DOHH2 (cell line): ENCODE results near the gene RUSF1.

Experiments
- H3F3A ChIP-seq: fragments of 200-600 bp; sonication (generic), shearing (Covaris generic); 2 replicates; pipeline ENCODE4 v1.6.0; 2016; ENCODE audit warnings: antibody characterized with exemption, mild to moderate bottlenecking; ENCODE audit not compliant: control insufficient read depth, insufficient read depth
- H3K27ac ChIP-seq: fragments of 200-600 bp; sonication (generic); 2 replicates; pipeline ENCODE4 v1.5.1; 2014; ENCODE audit warnings: low read depth, mild to moderate bottlenecking, low read length, moderate library complexity
- H3K27me3 ChIP-seq: fragments of 200-600 bp; sonication (generic); 2 replicates; pipeline ENCODE4 v1.6.1; 2014; ENCODE audit warnings: mild to moderate bottlenecking, low read length, mixed read lengths; ENCODE audit not compliant: control insufficient read depth
- H3K36me3 ChIP-seq: fragments of 200-600 bp; sonication (generic); 2 replicates; pipeline ENCODE4 v1.6.1; 2014; ENCODE audit warnings: mild to moderate bottlenecking, low read length, moderate library complexity, mixed read lengths; ENCODE audit not compliant: control insufficient read depth
- H3K4me1 ChIP-seq: fragments of 200-600 bp; sonication (generic); 2 replicates; pipeline ENCODE4 v1.6.1; 2014; ENCODE audit warnings: mild to moderate bottlenecking, low read length, mixed read lengths; ENCODE audit not compliant: control insufficient read depth
- H3K4me2 ChIP-seq: fragments of 200-600 bp; sonication (generic); 2 replicates; pipeline ENCODE4 v1.6.0; 2014; ENCODE audit warnings: mild to moderate bottlenecking, low read length, moderate library complexity
- H3K4me3 ChIP-seq: fragments of 200-600 bp; sonication (generic); 2 replicates; pipeline ENCODE4 v1.5.1; 2014; ENCODE audit warnings: mild to moderate bottlenecking, low read length, mixed read lengths
- H3K79me2 ChIP-seq: fragments of 200-600 bp; sonication (generic); 2 replicates; pipeline ENCODE4 v1.6.1; 2014; ENCODE audit warnings: mild to moderate bottlenecking, low read length, mixed read lengths; ENCODE audit not compliant: control insufficient read depth
- H3K9me2 ChIP-seq: fragments of 200-600 bp; sonication (generic); replicated peaks from 2 replicates; pipeline ENCODE4 v1.6.1; 2014; ENCODE audit warnings: mild to moderate bottlenecking, low read length, mixed read lengths; ENCODE audit not compliant: control insufficient read depth
- H3K9me3 ChIP-seq: fragments of 200-600 bp; sonication (generic); 2 replicates; pipeline ENCODE4 v1.6.1; 2014; ENCODE audit warnings: antibody characterized with exemption, low read length, mixed read lengths; ENCODE audit not compliant: control insufficient read depth, insufficient read depth
- H4K20me1 ChIP-seq: fragments of 200-600 bp; sonication (generic); 2 replicates; pipeline ENCODE4 v1.6.0; 2014; ENCODE audit warnings: low read depth, mild to moderate bottlenecking, antibody characterized with exemption, low read length, moderate library complexity; ENCODE audit not compliant: control insufficient read depth, insufficient read depth
- CTCF ChIP-seq: fragments of 200-600 bp; sonication (generic); IDR thresholded peaks from one replicate; pipeline ENCODE4 v1.5.1; 2014; ENCODE audit warnings: antibody characterized with exemption, mild to moderate bottlenecking, low read depth, low read length; ENCODE audit not compliant: poor library complexity, severe bottlenecking
- EZH2phosphoT487 ChIP-seq: fragments of 200-600 bp; sonication (generic); IDR thresholded peaks from 2 replicates; pipeline ENCODE4 v1.6.1; 2017; ENCODE audit warnings: borderline replicate concordance, mild to moderate bottlenecking, antibody characterized with exemption, low read length, moderate library complexity, mixed read lengths

The RUSF1 gene

GRCh38 chr16:31521368-31521767 is 13.2 kb upstream of the RUSF1 start:
- Histone ChIP-seq H3K27ac (no peak overlapping the region), H3K4me1 (no peaks in the 10 kb centered on the region), H3K79me2 (no peaks in the 10 kb centered on the region), H3K9me2 (no peaks in the 10 kb centered on the region), H3K36me3 (no peaks in the 10 kb centered on the region), H3K4me2 (no peak overlapping the region), H3K27me3 (no peaks in the 10 kb centered on the region), H3K9me3 (no peaks in the 10 kb centered on the region), H4K20me1 (no peaks in the 10 kb centered on the region), H3K4me3 (no peak overlapping the region), H3F3A (no peaks in the 10 kb centered on the region)
- TF ChIP-seq CTCF (no peak), EZH2phosphoT487 (no peak)

DNA sequence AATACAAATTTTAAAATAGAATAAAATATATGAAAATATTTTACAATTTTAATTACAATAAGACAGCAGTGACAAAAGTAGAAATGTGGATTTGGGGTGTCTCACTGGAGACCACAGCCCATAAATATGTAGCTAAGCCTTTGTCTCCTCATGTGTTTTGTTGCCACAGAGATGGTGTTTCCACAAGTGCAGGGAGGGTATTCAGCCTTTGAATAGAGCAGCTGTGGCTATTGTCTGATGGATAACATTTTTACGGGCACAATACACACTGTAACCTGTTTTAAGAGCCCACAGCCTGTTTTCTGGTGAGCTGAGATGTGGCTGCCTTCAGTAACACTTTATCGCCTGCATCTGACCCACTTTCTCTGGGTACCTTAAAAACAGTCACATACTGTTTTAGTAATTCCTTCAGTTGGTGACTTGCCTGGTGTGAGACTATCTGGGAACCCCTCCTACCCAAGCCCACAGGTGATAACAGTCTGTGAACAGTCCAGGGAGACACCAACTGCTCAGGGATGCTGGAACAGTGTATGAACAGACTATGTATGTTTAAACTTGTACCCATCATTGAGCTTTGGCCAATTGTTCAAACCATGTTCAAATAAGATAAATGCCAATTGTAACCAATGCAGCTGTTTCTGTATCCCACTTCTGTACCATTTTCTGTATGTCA is 11.7 kb upstream of the RUSF1 start:
- no peaks in the 10 kb centered on the region for H3K4me1 ChIP-seq
- no peak for TF ChIP-seq EZH2phosphoT487
- no peak for TF ChIP-seq CTCF
- no peaks in the 10 kb centered on the region for H3K36me3 ChIP-seq
- no peak overlapping the region for H3K4me3 ChIP-seq
- H4K20me1 ChIP-seq: no peaks in the 10 kb centered on the region
- H3K9me3 ChIP-seq: no peaks in the 10 kb centered on the region
- H3K27me3 ChIP-seq: no peaks in the 10 kb centered on the region
- no peak overlapping the region for H3K4me2 ChIP-seq
- H3F3A ChIP-seq: no peaks in the 10 kb centered on the region
- no peaks in the 10 kb centered on the region for H3K79me2 ChIP-seq
- H3K27ac ChIP-seq: no peak overlapping the region
- no peaks in the 10 kb centered on the region for H3K9me2 ChIP-seq

- Histone ChIP-seq H3K4me1 (no peaks in the 10 kb centered on the region), H3K9me3 (peaks cover under 1% of the 10 kb centered on the region; the same call in 1 of the 2 replicates), H3K27me3 (no peaks in the 10 kb centered on the region), H3K79me2 (no peaks in the 10 kb centered on the region), H3K27ac (no peak overlapping the region), H3K4me3 (no peak overlapping the region), H4K20me1 (no peaks in the 10 kb centered on the region), H3K9me2 (no peaks in the 10 kb centered on the region), H3K36me3 (no peaks in the 10 kb centered on the region), H3K4me2 (no peak overlapping the region), H3F3A (no peaks in the 10 kb centered on the region)
- TF ChIP-seq EZH2phosphoT487: no peak
These were observed 9.7 kb upstream of the RUSF1 start for GRCh38 chr16:31517800-31518402.

DNA sequence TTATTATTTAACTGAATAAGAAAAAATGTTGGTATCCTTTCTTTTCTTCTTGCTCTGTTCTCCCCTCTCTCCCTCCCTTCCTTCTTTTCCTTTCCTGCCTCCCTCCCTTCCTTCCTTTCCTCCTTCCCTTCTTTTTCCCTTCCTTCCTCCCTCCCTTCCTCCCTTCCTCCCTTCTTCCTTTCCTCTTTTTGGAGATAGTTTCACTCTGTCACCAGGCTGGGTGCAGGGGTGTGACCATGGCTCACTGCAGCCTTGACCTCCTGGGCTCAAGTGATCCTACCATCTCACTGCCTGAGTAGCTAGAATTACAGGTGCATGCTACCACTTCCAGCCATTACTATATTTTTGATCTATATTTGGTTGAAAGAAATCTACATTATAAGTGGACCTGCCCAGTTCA is 5.7 kb upstream of the RUSF1 start:
- Histone ChIP-seq H3K4me3 (no peak overlapping the region), H3K9me3 (peaks cover 9% of the 10 kb centered on the region), H3K9me2 (no peaks in the 10 kb centered on the region), H3K36me3 (no peaks in the 10 kb centered on the region), H3K79me2 (peaks cover under 1% of the 10 kb centered on the region; the same call in 1 of the 2 replicates), H3K4me2 (no peak overlapping the region), H3F3A (no peaks in the 10 kb centered on the region), H3K27me3 (no peaks in the 10 kb centered on the region), H3K27ac (no peak overlapping the region), H3K4me1 (peaks cover 8% of the 10 kb centered on the region), H4K20me1 (no peaks in the 10 kb centered on the region)
- no peak for TF ChIP-seq CTCF
- TF ChIP-seq EZH2phosphoT487: no peak
